NCI-H2227 treated with DMSO at 0.1 percent for 48 hours (cell line): Measurements from ENCODE around the gene IFI30.
"Not testable (repeated sequence)": the region's sequence is repeated elsewhere in the genome, so short reads cannot be mapped to it uniquely, and the experiment has no call there.

Source experiments
- DNase-seq: peaks from one replicate; lab custom pipeline; 2025; lab: John Stamatoyannopoulos, UW

The IFI30 gene

DNA sequence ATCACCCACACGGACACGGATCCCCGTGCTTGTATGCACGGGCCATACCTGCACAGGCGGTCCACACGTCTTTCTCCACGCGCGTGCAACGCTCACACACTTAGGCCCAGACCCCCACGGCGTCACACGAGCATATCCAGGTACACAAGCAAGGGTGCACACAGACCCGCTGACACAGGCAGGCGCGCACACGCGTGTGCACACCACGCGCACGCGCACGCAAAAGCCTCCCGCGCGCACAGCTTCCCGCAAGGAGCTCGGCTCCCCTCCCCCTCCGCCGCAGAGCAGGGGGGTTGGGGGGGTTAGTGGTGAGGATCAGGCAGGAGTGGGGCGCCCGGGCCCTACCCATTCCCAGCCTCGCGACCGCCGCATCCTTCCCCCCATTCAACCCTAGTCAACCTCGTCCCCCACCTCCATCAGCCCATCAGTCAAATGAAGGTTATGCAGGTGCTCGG, 29.8 kb downstream of the IFI30 start:
- no peak for DNase-seq

DNA sequence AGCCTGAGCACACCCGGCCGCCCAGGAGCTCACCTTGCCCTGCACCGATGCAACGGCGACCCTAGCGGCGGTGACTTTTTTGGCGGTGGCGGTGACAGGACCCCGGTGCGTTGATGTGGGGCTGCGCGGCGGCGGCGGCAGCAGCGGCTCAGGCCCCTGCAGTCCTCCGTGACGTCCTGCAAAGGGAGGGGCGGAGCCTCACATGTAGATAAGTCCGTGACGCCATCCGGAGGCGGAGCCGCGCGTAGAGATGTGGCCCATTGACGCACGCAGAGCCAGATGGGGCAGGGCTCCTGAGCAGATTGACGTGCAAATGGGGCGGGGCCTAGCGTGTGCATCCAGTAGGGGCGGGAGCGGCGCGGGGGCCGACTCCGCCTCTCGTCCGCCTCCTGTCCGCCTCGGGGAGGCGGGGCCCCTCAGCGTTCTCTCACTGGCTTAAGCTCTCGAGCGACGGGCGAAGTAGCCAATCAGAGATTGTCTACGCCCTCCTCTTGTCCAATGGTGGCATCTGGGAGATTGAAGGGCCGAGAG, 30.3 kb downstream of the IFI30 start, which contains the start of gene RAB3A:
TSS of gene RAB3A (minus strand) at position 180 of the 531 bp plus-strand sequence. CDS start 1,302 bp downstream, outside the sequence.
- DNase-seq = peak; percentile 99

DNA sequence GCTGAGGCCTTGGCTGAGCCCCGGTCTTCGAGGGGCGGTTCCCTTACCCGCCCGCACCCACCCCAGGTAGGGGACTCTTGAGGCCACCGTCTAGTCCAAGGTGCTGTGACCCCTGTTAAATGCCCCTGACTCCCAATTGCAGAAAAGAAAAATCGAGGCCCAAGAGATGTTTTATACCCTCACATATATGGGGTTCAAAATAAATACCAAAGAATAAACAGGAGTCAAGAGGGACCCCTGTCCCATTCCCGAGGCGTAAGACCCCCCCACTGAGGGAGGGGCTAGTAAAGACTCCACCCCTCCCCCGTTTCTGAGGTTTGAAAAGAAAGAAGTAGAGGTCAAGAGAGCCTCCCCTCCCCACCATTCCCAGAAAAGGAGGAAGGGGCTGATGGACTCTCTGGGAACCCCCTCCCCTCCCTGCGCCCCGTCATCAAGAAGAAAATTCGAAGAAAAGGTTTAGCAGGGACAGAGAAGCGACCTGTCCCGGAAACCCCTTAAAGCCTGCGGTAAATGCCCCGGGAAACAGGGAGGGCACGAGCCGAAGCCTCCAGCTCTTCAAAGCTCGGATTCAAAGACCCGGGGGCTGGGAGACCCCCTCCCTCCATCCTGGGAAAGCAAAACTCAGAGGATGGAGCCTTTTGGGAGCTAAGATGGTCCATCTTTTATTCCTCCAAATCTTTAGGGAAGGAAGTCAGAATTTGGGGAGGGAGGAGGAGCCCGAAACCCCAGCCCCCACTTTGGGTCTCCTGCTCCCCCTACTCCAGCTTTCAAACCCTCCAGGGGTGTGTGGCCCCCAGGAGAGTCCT, 31.0 kb downstream of the IFI30 start:
- DNase-seq = no peak

DNA sequence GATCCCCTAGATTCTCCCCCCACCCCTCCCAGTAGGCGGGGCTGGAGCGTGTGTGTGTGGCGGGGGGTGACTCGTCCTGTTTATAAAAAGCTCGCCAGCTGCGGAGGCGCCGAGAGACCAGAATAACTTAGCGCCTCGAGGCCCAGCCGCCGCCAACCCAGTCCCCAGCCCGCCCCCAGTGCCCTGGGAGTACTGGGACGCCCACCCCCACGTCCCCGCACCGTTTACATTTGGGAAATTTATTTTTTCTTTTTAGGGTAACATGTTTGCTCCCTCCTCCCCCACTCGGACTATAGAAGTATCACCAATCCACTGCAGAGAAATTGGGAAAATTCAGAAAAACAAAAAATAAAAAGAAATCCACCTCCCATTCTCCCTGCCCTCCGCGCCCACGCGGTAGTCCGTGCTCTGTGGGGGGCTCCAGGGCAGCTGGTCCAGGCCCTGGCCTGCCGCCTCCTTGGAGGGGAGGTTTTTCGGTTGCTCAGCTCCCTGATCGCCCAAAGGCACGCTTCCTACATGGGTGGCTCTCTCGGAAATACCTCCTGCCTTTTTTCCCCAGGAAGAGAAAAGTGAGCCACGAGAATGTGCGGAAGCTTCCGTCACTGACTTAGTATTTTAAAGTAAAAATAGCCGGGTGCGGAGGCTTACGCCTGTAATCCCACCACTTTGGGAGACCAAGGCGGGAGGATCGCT, 31.7 kb downstream of the IFI30 start:
- DNase-seq = peak; percentile 16

DNA sequence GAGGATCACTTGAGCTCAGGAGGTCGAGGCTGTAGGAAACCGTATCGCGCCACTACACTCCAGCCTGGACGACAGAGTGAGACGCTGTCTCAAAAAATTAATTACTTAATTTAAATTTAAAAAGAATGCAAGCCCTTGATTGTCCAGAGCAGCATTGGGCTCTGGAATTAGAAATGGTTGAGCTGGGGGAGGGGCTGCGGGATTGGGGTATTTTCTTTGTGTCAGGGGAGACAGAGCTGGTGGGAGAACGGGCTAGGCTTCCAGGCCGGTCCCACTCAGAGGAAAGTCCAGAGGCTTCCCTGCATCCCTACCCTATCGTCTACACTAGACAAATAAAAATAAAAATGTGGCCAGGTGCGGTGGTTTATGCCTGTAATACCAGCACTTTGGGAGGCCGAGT, 32.4 kb downstream of the IFI30 start:
- DNase-seq = no peak

DNA sequence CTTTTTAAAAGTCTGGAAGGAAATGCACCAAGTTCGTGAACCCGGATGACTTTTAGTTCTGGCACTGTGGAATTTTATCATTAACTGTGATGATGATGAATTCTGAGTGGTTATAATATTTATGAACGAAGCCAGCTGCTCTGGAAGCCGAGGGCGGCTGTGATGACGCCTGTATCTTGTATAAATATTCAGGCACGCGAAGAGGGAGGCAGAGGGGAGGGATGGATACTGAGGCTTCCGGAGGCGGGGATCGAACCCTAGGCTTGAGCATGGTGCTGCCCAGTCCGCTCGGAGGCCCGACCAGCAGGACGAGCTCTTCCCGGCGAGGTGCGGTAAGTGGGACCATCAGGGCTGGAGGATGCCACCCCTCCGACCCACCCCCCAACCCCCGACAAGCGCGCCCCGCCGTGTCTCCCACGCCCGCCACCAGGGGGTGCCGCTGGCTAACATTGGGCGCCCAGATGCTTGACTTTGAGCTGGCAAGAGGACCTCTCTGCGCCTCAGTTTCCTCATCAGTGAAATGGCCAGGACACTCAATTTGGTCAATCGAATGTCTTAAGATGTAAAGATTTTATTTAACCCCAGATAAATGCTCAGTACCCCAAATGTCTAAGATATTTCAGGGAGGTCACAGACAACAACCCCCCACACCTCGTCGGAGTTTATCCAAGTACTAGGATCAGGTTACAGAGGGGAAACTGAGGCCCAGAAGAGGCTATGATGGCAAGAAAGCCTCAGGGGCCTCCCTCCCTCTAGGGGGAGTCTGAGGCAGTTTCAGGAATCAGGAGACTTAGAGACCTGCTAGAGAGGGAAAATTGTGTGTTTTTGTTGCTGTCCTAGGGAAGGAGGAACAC, 34.7 kb downstream of the IFI30 start:
- no peak for DNase-seq

DNA sequence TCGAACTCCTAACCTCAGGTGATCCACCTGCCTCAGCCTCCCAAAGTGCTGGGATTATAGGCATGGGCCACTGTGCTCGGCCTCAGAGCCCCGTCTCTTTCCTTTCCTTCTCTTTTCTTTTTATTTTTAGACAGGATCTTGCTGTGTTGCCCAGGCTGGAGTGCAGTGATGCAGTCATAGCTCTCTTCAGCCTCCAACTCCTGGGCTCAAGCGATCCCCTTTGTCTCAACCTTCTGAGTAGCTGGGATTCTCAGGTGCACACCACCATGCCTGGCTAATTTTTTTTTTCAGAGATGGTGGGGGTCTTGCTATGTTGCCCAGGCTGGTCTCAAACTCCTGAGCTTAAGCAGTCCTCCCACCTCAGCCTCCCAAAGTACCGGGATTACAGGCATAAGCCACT, 36.3 kb downstream of the IFI30 start:
- DNase-seq = not testable (repeated sequence)

DNA sequence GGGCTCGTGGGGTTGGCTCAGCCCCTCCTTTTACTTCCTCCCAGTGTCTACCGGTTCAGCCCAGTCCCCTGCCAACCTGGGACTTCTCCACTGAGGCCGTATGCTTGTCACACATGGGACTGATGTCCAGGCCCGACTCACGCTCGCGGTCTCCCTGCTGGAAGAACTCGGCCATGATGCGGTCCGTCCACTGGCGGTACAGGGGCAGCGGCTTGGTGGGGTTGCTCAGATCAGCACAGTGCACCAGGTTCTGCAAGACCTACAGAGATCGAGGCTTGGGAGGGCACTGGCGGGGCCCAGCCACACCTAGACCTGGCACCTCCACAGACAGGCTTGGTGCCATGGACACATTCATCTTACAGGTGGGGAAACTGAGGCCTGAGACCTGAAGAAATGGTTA, 38.1 kb downstream of the IFI30 start:
- no peak for DNase-seq

DNA sequence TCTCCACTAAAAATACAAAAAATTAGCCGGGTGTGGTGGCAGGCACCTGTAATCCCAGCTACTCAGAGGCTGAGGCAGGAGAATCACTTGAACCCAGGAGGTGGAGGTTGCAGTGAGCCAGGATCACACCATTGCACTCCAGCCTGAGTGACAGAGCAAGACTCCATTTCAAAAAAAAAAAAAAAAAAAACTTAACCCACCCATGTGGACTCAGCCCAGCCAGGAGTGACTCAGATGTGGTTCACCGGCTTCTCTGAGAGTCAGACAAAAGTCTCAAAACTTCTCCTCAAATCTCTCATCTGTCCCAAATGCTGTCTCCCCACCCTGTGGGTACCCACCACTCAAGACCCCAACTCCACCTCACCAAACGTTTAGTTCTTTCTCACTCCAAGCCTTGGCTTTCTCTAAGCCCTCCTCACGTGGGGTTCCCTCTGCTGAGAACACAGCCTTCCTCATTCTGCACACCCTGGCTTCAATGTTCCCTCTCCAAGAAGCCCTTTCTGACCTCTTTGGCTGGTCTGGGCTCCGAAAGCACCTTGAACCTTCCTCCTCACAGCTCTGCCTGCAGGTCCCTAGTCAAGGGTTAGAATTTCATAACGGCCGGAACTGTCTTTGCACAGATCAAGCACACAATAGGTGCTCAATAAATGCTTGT, 41.3 kb downstream of the IFI30 start:
- no peak for DNase-seq

DNA sequence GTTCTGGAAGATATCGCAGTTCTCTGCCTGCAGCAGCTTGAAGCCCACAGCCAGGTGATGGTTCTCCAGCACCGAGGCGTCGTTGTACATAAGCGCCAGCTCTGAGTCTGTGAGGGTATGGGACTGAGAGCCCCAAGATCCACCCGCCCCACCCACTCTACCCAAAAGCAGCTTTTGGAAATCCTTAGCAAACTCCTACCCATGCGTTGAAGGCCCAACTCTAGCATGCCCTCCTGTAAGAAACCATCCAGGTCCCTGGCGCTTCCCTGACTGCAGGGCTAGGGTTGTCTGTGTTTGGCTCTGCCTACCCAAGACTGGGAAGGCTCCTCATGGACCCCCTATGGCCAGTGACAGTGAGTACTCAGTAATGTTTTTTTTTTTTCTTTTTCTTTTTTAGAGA, 43.2 kb downstream of the IFI30 start:
- no peak for DNase-seq

DNA sequence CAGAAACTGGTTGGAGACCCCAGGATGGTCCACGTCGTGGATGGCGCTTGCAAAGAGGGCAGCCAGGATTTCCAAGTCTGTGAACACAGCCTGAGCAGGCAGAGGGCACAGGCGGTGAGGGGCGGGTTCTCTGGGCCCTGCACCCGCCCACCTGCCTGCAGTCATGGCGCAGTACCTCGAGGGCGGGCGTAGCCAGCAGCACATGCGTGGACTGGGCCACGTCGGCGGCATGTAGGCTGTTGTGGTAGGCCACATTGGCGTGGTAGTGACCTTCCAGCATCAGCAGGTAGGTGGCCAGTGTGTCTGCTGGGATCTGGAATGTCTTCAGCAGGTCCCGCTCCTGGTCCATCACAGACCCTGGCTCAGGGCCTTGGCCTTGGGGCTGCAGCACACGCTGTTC, 44.5 kb downstream of the IFI30 start:
- no peak for DNase-seq

DNA sequence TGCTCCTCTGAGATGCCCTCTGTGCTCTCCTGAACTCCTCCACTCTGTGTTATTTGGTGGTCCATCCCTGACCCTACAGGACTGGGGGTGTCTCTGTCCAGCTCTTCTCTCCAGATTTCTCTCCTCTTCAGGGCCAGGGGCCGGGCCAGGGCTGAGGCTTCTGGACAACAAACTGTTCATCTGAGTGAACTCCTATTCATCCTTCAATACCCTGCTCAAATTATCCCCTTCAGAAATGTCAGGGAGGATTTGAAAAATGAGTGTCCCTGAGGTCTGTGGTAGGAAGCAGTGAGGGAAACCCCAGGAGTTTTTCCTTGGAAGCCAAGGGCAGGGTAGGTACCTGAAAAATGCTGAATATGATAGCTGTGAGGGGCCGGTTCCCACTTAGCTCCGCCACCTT, 45.0 kb downstream of the IFI30 start:
- DNase-seq = no peak

DNA sequence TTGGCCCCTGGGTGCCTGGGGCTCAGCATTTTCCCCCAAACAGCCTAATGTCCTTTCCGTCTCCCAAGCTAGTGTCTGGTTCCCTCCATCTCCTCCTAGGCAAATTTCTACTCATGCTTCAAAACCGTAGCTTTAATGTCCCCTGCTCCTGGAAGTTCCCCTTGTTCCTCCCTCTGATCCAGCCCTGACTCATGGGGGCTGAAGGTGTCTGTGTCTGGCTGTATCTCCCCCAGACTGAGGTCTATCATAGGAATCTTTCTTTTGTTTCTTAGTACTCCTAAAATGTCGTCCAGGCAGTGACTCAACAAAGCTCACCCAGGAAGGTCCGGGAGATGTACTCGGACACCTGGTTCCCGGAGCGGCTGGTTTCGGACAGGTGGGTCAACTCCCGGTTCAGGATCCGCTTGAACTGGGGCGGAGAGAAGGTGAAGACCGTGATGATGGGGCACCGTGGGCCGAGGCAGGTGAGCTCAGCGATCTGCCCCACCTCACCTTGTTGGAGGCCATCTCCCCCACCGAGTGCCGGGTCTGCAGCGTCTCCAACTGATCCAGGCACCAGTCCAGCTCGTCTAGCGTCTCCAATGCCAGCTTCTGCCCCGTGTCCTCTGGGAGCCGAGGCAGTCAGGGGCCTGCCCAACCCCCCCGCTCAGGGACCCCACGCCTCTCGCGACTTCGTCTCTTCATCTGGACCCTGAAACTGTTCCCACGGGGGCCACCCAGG, 46.5 kb downstream of the IFI30 start:
- no peak for DNase-seq

DNA sequence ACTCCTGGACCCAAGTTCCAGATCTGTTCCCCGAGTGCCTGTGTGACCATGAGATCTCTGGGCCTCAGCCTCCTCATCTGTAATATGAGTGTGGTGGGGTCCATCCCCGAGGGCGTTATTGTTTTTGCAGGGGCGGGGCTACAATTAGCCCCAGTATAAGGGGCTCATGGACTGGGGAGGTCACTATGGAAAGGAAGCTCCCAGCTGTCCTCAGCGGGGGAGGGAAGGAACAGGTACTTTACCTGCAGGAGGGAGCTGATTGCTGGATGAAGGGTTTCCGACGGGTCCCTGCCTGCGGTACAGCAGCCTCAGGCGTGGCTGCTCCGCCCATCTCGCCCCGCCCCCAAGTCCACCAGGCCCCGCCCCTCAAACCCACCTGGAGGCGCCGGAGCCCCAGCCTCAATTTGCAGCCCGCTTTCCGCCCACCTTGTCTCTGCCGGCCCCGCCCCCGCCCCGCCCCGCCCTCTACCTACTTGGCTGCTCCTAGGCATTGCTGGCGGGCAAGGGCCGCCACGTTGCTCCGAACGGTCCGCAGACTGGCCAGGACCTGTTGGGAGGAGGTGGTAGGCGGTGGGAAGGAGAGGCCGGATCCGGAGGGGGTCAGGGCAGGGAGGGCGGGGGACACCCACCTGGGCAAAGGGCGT, 47.1 kb downstream of the IFI30 start:
- DNase-seq = no peak

DNA sequence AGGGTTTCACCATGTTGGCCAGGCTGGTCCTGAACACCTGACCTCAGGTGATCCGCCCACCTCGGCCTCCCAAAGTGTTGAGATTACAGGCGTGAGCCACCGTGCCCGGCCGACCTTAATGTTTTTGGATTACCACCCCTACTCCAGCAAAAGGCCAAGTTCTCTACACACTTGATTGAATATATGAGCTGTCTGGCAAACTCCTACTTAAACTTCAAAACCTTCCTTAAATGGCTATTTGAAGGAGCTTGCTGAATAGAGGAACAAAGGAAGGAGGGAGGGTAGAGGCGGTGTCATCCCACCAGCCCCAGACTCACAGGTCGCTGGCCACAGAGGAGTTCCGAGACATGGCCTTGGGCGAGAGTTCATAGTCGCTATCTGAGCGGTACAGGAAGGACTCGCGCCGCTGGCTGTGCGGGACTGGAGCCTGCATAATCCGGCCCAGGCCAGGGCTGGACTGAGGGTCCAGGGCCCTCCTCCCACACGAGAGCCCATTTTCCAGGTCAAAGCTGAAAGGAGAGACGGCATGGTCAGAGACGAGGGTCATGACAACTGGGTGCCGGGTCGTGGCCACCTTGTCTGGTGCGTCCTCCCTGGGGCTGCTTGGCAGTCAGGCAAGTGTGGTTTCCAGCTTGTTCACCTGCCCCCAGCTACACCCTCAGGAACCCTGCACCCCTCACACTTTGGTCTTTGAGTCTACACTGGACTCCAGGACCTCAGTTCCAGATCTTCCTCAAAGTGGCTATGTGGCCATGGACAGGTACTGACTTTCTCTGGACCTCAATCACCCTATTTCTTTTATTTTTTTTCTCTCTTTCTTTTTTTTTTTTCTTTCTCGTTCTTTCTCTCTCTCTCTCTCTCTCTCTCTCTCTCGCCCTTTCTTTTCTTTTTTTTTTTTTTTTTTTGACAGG, 48.5 kb downstream of the IFI30 start:
- no peak for DNase-seq

DNA sequence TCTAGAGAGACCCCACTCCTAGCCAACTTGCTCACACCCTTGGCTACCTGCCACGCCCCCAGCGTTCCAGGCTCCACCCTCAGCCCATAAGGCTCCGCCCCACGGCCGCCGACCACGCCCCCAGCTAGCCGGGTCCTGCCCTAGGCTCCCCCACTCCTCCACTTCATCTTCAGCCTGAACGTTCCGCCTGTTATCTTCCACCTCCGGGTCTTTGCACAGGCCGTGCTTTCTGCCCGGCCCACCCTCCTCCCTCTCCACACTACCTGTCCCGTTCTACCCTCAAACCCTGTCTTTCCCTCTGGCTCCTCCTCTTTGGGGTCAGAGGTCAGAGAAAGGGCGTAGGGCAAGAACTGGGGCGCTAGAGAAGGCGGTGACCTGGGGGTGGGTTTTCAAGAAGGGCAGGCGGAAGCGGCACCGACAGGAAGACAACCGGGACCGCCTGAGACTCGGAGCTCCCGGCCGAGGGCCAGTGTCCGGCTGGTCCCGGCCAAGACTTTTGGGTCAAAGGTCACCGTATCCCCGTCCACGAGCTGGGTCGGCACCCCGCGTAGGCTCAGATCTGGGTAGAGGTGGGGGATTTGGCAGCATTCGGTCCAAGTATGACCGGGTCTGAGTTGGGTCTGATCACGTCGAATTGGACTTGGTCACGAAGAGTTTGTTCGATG, 50.4 kb downstream of the IFI30 start:
- DNase-seq = no peak

DNA sequence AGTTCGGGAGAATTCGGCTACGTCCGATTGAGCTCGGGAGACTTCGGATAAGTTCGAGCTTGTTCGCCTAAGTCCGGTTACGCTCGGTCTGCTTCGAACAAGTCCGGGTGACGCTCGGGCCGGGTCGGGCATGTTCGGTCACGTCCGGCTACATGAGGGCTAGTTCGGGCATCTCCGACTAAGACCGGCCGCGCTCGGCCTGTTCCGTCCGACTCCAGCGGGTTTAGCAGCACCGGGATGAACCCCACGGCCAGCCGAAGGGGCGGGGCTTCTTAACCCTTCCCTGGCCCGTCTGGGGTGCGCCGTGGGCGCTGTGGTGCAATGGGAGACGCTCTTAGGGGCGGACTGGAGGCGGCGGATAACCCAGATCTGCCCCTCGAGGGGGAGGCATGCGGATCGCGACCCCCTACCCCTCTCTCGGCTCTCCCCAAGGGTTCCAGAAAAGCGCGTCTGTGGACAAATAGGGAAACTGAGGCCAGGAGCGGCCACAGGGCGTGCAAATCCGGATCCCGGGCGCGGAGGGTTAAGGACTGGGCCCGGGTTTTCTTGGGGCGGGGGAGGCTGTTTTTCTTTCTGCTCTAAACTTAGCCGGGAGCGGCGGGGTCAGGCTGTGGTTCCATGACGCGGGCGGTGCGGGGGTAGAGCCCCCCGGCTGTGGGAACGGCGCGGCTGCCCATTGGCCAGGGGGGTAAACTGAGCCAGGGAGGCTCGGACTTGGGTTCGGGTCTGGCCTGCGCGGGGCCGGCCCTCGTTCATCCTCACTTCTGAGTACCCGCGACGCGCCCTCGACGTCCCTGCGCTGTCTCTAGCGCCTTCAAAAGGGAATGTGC, 51.1 kb downstream of the IFI30 start:
- DNase-seq = peak; percentile 87

DNA sequence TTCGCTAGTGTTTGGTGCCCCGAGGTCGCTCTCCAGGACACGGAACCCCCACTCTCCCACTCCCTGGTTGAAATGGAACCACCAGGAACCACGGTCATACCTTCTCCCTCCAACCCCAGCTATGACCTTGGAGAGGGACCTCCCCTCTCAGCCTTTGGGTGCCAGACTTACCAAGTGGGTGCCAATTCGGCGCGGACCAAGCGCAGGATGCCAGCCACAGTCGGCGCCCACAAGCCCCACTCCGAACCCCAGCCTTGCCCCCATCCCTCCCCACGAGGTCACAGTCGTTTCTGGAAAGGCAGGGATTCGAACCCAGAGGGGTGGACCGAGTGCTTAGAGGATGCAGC, 51.7 kb downstream of the IFI30 start:
- no peak for DNase-seq
